ENCODE data around the gene UHRF2. TPM values are rescaled to one million over a fixed set of nuclear protein-coding genes. Genes with fewer than 3 reads are reported as not detected.
A peak's percentile ranks its signal among the peaks of the same experiment; 100 is the strongest.
"Not testable (repeated sequence)": the region's sequence is repeated elsewhere in the genome, so short reads cannot be mapped to it uniquely, and the experiment has no call there.

UHRF2 gene
- total RNA-seq = 10 to 100 TPM; 98.7 to 99.6 TPM

GRCh38 chr9:6412487-6413364, at the start of gene UHRF2:
Gene UHRF2, plus strand, starts transcription at chr9:6413199. Its CDS starts 292 bp downstream, at chr9:6413491.
- Mint-ChIP-seq H3K27ac (peak within 1 kb of the TSS; percentile 90), H3K4me1 (peaks cover 13% of the 10 kb centered on the region), H3K27me3 (no peaks in the 10 kb centered on the region), H3K4me3 (peak within 1 kb of the TSS; percentile 99), H3K9me3 (no peaks in the 10 kb centered on the region), H3K36me3 (ENCODE audit: low read depth) (peaks cover 37% of the 10 kb centered on the region)
- peak; percentile 86 for ATAC-seq (replicated peaks)

GRCh38 chr9:6367128-6367890, 45.7 kb upstream of the UHRF2 start:
- Mint-ChIP-seq H3K36me3 (ENCODE audit: low read depth) (no peaks in the 10 kb centered on the region), H3K27me3 (no peaks in the 10 kb centered on the region), H3K27ac (no peak overlapping the region), H3K4me1 (no peaks in the 10 kb centered on the region), H3K9me3 (peaks cover 3% of the 10 kb centered on the region), H3K4me3 (no peak overlapping the region)
- ATAC-seq (replicated peaks) = no peak

GRCh38 chr9:6368831-6369230, 44.2 kb upstream of the UHRF2 start:
- Mint-ChIP-seq H3K27ac (no peak overlapping the region), H3K36me3 (ENCODE audit: low read depth) (no peaks in the 10 kb centered on the region), H3K4me1 (no peaks in the 10 kb centered on the region), H3K27me3 (peaks cover 3% of the 10 kb centered on the region), H3K4me3 (no peak overlapping the region), H3K9me3 (peaks cover 7% of the 10 kb centered on the region)
- no peak for ATAC-seq (replicated peaks)

- H3K4me3 Mint-ChIP-seq; H3K9me3 Mint-ChIP-seq; H3K4me1 Mint-ChIP-seq; H3K36me3 Mint-ChIP-seq (ENCODE audit: low read depth); ATAC-seq (replicated peaks); H3K27me3 Mint-ChIP-seq; H3K27ac Mint-ChIP-seq: not testable (repeated sequence)
These were observed 31.5 kb upstream of the UHRF2 start for GRCh38 chr9:6381477-6382012.

GRCh38 chr9:6382681-6383080, 30.3 kb upstream of the UHRF2 start:
- no peak overlapping the region for H3K4me3 Mint-ChIP-seq
- no peaks in the 10 kb centered on the region for H3K4me1 Mint-ChIP-seq
- no peak for ATAC-seq (replicated peaks)
- H3K9me3 Mint-ChIP-seq = no peaks in the 10 kb centered on the region
- H3K27me3 Mint-ChIP-seq = peaks cover 4% of the 10 kb centered on the region
- H3K36me3 Mint-ChIP-seq (ENCODE audit: low read depth) = no peaks in the 10 kb centered on the region
- H3K27ac Mint-ChIP-seq = no peak overlapping the region

- no peaks in the 10 kb centered on the region for H3K36me3 Mint-ChIP-seq (ENCODE audit: low read depth)
- no peaks in the 10 kb centered on the region for H3K9me3 Mint-ChIP-seq
- no peak for ATAC-seq (replicated peaks)
- no peak overlapping the region for H3K27ac Mint-ChIP-seq
- H3K4me1 Mint-ChIP-seq = no peaks in the 10 kb centered on the region
- H3K27me3 Mint-ChIP-seq = peaks cover 3% of the 10 kb centered on the region
- no peak overlapping the region for H3K4me3 Mint-ChIP-seq
These were observed 29.3 kb upstream of the UHRF2 start for GRCh38 chr9:6383551-6384225.

GRCh38 chr9:6384732-6385131, 28.3 kb upstream of the UHRF2 start:
- Mint-ChIP-seq H3K27ac (no peak overlapping the region), H3K9me3 (no peaks in the 10 kb centered on the region), H3K4me1 (no peaks in the 10 kb centered on the region), H3K4me3 (no peak overlapping the region), H3K36me3 (ENCODE audit: low read depth) (no peaks in the 10 kb centered on the region), H3K27me3 (no peaks in the 10 kb centered on the region)
- ATAC-seq (replicated peaks) = no peak

- no peaks in the 10 kb centered on the region for H3K9me3 Mint-ChIP-seq
- ATAC-seq (replicated peaks) = no peak
- peaks cover 7% of the 10 kb centered on the region for H3K27me3 Mint-ChIP-seq
- H3K4me1 Mint-ChIP-seq = no peaks in the 10 kb centered on the region
- no peaks in the 10 kb centered on the region for H3K36me3 Mint-ChIP-seq (ENCODE audit: low read depth)
- H3K27ac Mint-ChIP-seq = no peak overlapping the region
- no peak overlapping the region for H3K4me3 Mint-ChIP-seq
These were observed 13.9 kb upstream of the UHRF2 start for GRCh38 chr9:6399071-6399470.

GRCh38 chr9:6405371-6405770, 7.6 kb upstream of the UHRF2 start:
- no peaks in the 10 kb centered on the region for H3K36me3 Mint-ChIP-seq (ENCODE audit: low read depth)
- H3K4me3 Mint-ChIP-seq = no peak overlapping the region
- ATAC-seq (replicated peaks) = no peak
- H3K4me1 Mint-ChIP-seq = no peaks in the 10 kb centered on the region
- no peak overlapping the region for H3K27ac Mint-ChIP-seq
- H3K27me3 Mint-ChIP-seq = peaks cover 3% of the 10 kb centered on the region
- no peaks in the 10 kb centered on the region for H3K9me3 Mint-ChIP-seq

GRCh38 chr9:6407778-6408177, 5.2 kb upstream of the UHRF2 start:
- H3K27ac Mint-ChIP-seq = no peak overlapping the region
- H3K9me3 Mint-ChIP-seq = no peaks in the 10 kb centered on the region
- no peaks in the 10 kb centered on the region for H3K4me1 Mint-ChIP-seq
- no peak for ATAC-seq (replicated peaks)
- H3K36me3 Mint-ChIP-seq (ENCODE audit: low read depth) = no peaks in the 10 kb centered on the region
- H3K27me3 Mint-ChIP-seq = no peaks in the 10 kb centered on the region
- H3K4me3 Mint-ChIP-seq = no peak overlapping the region

GRCh38 chr9:6408320-6408719, 4.7 kb upstream of the UHRF2 start:
- Mint-ChIP-seq H3K9me3 (no peaks in the 10 kb centered on the region), H3K36me3 (ENCODE audit: low read depth) (no peaks in the 10 kb centered on the region), H3K27ac (no peak overlapping the region), H3K27me3 (no peaks in the 10 kb centered on the region), H3K4me3 (no peak overlapping the region), H3K4me1 (no peaks in the 10 kb centered on the region)
- no peak for ATAC-seq (replicated peaks)

GRCh38 chr9:6409811-6410210, 3.2 kb upstream of the UHRF2 start:
- H3K4me3 Mint-ChIP-seq = no peak overlapping the region
- no peaks in the 10 kb centered on the region for H3K4me1 Mint-ChIP-seq
- no peaks in the 10 kb centered on the region for H3K27me3 Mint-ChIP-seq
- H3K27ac Mint-ChIP-seq = no peak overlapping the region
- no peak for ATAC-seq (replicated peaks)
- no peaks in the 10 kb centered on the region for H3K9me3 Mint-ChIP-seq
- H3K36me3 Mint-ChIP-seq (ENCODE audit: low read depth) = peaks cover 9% of the 10 kb centered on the region

GRCh38 chr9:6410633-6411032, 2.4 kb upstream of the UHRF2 start:
- H3K27ac Mint-ChIP-seq = no peak overlapping the region
- H3K4me3 Mint-ChIP-seq = no peak overlapping the region
- no peaks in the 10 kb centered on the region for H3K27me3 Mint-ChIP-seq
- H3K36me3 Mint-ChIP-seq (ENCODE audit: low read depth) = peaks cover 17% of the 10 kb centered on the region
- no peaks in the 10 kb centered on the region for H3K9me3 Mint-ChIP-seq
- no peak for ATAC-seq (replicated peaks)
- H3K4me1 Mint-ChIP-seq = no peaks in the 10 kb centered on the region

Data from activated T-helper 17 cell treated with anti-CD3 and anti-CD28 coated beads, Interleukin-2, amount 50 U/mL, for 72 hours (primary cell).